ENCODE results near the gene SORL1.

DNA sequence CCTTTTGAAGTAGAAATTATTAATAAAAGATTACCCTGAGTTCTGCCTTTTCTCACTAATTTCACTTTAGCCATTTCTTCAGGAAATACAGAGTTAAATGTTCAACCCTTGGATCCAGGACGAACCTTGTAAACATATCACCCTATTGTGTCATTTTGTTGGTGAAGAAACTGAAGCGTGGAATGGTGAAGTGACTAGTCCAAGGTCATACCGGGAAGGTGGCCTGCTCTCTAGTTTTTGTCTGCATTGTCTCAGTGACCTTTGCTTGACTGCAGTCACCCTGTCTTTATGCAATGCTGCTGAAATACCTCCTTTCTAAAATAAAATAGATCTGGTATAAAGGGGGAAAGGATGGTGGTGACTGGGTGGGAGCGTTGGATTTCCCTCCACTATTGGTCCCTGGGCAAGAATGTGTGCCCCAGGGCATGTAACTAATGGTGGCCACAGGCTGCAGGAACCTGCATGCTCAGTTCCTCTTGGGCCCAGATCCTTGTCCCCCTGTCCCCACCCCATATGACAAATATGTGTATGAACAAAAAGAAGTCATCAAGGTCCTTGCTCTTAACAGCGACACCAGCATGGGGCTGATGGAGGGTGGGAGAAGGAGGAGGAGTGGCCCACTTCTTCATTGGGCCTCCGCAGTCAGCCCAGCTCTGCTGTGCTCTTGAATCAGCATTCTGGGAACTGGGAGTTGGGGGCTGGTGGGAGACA, 1.6 kb downstream of the SORL1 start:
- TF ChIP-seq, protein P1, sequence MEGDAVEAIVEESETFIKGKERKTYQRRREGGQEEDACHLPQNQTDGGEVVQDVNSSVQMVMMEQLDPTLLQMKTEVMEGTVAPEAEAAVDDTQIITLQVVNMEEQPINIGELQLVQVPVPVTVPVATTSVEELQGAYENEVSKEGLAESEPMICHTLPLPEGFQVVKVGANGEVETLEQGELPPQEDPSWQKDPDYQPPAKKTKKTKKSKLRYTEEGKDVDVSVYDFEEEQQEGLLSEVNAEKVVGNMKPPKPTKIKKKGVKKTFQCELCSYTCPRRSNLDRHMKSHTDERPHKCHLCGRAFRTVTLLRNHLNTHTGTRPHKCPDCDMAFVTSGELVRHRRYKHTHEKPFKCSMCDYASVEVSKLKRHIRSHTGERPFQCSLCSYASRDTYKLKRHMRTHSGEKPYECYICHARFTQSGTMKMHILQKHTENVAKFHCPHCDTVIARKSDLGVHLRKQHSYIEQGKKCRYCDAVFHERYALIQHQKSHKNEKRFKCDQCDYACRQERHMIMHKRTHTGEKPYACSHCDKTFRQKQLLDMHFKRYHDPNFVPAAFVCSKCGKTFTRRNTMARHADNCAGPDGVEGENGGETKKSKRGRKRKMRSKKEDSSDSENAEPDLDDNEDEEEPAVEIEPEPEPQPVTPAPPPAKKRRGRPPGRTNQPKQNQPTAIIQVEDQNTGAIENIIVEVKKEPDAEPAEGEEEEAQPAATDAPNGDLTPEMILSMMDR (IDR thresholded peaks at IDR 0.05) = no peak
- TF ChIP-seq EZH2 (IDR thresholded peaks at IDR 0.05) (no peak), EZH2phosphoT487 (IDR thresholded peaks at IDR 0.05) (no peak)
